SU-DHL-6 (cell line): ENCODE data around the gene CACNA1C.

Source experiments
- H2AFZ ChIP-seq: fragments of 200-600 bp; sonication (generic); 2 replicates; pipeline ENCODE4 v1.6.1; 2014; ENCODE audit warnings: low read depth, mild to moderate bottlenecking, moderate library complexity, mixed read lengths, antibody characterized with exemption, low read length; ENCODE audit not compliant: severe bottlenecking
- H3F3A ChIP-seq: fragments of 200-600 bp; shearing (Covaris generic); 2 replicates; pipeline ENCODE4 v1.6.0; 2016; ENCODE audit warnings: antibody characterized with exemption, mild to moderate bottlenecking; ENCODE audit not compliant: insufficient read depth
- H3K27ac ChIP-seq: fragments of 200-600 bp; sonication (generic); 2 replicates; pipeline ENCODE4 v1.5.1; 2016; ENCODE audit warnings: low read depth, mild to moderate bottlenecking, low read length, moderate library complexity, mixed read lengths
- H3K27me3 ChIP-seq: fragments of 200-600 bp; sonication (generic), shearing (Covaris generic); 2 replicates; pipeline ENCODE4 v1.6.0; 2014; ENCODE audit warnings: mild to moderate bottlenecking, low read length
- H3K36me3 ChIP-seq: fragments of 200-600 bp; sonication (generic); 2 replicates; pipeline ENCODE4 v1.6.1; 2014; ENCODE audit warnings: mild to moderate bottlenecking, low read length, mixed read lengths
- H3K4me2 ChIP-seq: fragments of 300-600, 200-600 bp; shearing (Covaris generic), sonication (generic); 2 replicates; pipeline ENCODE4 v1.6.0; 2014; ENCODE audit warnings: low read length, low read depth, mild to moderate bottlenecking; ENCODE audit not compliant: poor library complexity, severe bottlenecking
- H3K4me3 ChIP-seq: fragments of 200-600 bp; sonication (generic); 2 replicates; pipeline ENCODE4 v1.5.1; 2014; ENCODE audit warnings: antibody characterized with exemption, low read length, mild to moderate bottlenecking, mixed read lengths; ENCODE audit not compliant: insufficient read depth, poor library complexity, severe bottlenecking
- H3K79me2 ChIP-seq: fragments of 200-600 bp; sonication (generic); 2 replicates; pipeline ENCODE4 v1.6.1; 2014; ENCODE audit warnings: mild to moderate bottlenecking, low read length, moderate library complexity; ENCODE audit not compliant: insufficient read depth
- H3K9ac ChIP-seq: fragments of 200-600 bp; sonication (generic); 2 replicates; pipeline ENCODE4 v1.7.0; 2014; ENCODE audit warnings: mild to moderate bottlenecking, low read length
- H3K9me2 ChIP-seq: fragments of 200-600 bp; sonication (generic); replicated peaks from 2 replicates; pipeline ENCODE4 v1.6.1; 2014; ENCODE audit warnings: low read length; ENCODE audit not compliant: insufficient read depth
- H3K9me3 ChIP-seq: fragments of 200-600 bp; sonication (generic); 2 replicates; pipeline ENCODE4 v1.6.1; 2014; ENCODE audit warnings: low read length, mixed read lengths; ENCODE audit not compliant: insufficient read depth
- H4K20me1 ChIP-seq: fragments of 200-600 bp; sonication (generic); 2 replicates; pipeline ENCODE4 v1.6.1; 2014; ENCODE audit warnings: low read depth, mild to moderate bottlenecking, antibody characterized with exemption, low read length, moderate library complexity, mixed read lengths
- CTCF ChIP-seq: fragments of 200-600 bp; sonication (generic); IDR thresholded peaks from one replicate; pipeline ENCODE4 v1.5.1; 2017; ENCODE audit warnings: antibody characterized with exemption, mild to moderate bottlenecking, low read length, moderate library complexity; ENCODE audit not compliant: insufficient read depth, poor library complexity, severe bottlenecking
- EZH2phosphoT487 ChIP-seq: fragments of 200-600 bp; sonication (generic), shearing (Covaris generic); conservative IDR thresholded peaks from 2 replicates; pipeline ENCODE4 v1.6.1; 2018; ENCODE audit warnings: mild to moderate bottlenecking, antibody characterized with exemption, low read length, moderate library complexity, mixed read lengths

CACNA1C gene

GRCh38 chr12:2287151-2287550 lies 234.4 kb downstream of the CACNA1C start:
- Histone ChIP-seq H3K4me2 (no peak overlapping the region), H3K9me3 (no peaks in the 10 kb centered on the region), H4K20me1 (no peaks in the 10 kb centered on the region), H3K27ac (no peak overlapping the region), H2AFZ (no peak overlapping the region), H3F3A (no peaks in the 10 kb centered on the region), H3K9ac (no peak overlapping the region), H3K4me3 (no peak overlapping the region), H3K27me3 (no peaks in the 10 kb centered on the region), H3K36me3 (no peaks in the 10 kb centered on the region), H3K9me2 (no peaks in the 10 kb centered on the region), H3K79me2 (no peaks in the 10 kb centered on the region)
- TF ChIP-seq CTCF (no peak), EZH2phosphoT487 (no peak)

GRCh38 chr12:2287589-2287988 lies 234.8 kb downstream of the CACNA1C start:
- TF ChIP-seq CTCF (no peak), EZH2phosphoT487 (no peak)
- H3K4me2 ChIP-seq = no peak overlapping the region
- no peaks in the 10 kb centered on the region for H3K9me3 ChIP-seq
- no peaks in the 10 kb centered on the region for H3K36me3 ChIP-seq
- no peaks in the 10 kb centered on the region for H3K9me2 ChIP-seq
- no peak overlapping the region for H2AFZ ChIP-seq
- H3K79me2 ChIP-seq = no peaks in the 10 kb centered on the region
- H4K20me1 ChIP-seq = no peaks in the 10 kb centered on the region
- H3F3A ChIP-seq = no peaks in the 10 kb centered on the region
- H3K9ac ChIP-seq = no peak overlapping the region
- H3K27me3 ChIP-seq = no peaks in the 10 kb centered on the region
- H3K27ac ChIP-seq = no peak overlapping the region
- no peak overlapping the region for H3K4me3 ChIP-seq

GRCh38 chr12:2288001-2288400 lies 235.2 kb downstream of the CACNA1C start:
- no peak for TF ChIP-seq CTCF
- no peak for TF ChIP-seq EZH2phosphoT487
- H3K4me3 ChIP-seq = no peak overlapping the region

More at GRCh38 chr12:2288001-2288400, 235.2 kb downstream of the CACNA1C start:
- Histone ChIP-seq H3K27ac (no peak overlapping the region), H3K9ac (no peak overlapping the region), H3K36me3 (no peaks in the 10 kb centered on the region), H2AFZ (no peak overlapping the region), H4K20me1 (no peaks in the 10 kb centered on the region), H3K79me2 (no peaks in the 10 kb centered on the region), H3F3A (no peaks in the 10 kb centered on the region), H3K27me3 (no peaks in the 10 kb centered on the region), H3K9me3 (no peaks in the 10 kb centered on the region), H3K9me2 (no peaks in the 10 kb centered on the region), H3K4me2 (no peak overlapping the region)
